CD1c-positive myeloid dendritic cell (primary cell): ENCODE measurements around the gene MTX3.

ENCODE experiments used
- DNase-seq: peaks from one replicate; pipeline ENCODE4 v3.0.0-alpha.2; 2016; ENCODE audit errors: extremely low spot score

MTX3 gene

DNA sequence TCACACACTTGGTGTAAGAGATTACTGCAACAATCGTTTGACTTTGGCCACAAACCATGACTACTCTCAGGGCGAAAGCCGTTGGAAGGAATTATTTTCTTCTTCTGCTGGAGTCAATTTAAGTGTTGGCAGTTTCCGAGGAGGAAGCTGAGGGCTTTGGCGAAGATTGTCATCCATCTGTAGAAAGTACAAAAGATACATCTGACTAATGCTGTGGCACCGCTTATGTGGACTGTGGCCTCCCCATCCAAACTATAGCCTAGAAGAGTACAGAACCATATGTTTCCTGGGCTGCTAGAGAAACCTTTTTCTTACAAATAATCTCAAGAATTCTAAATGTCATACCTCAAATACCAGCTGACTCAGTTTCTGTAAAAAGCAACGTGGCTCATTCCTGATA lies 7.4 kb downstream of the MTX3 start:
- no peak for DNase-seq

DNA sequence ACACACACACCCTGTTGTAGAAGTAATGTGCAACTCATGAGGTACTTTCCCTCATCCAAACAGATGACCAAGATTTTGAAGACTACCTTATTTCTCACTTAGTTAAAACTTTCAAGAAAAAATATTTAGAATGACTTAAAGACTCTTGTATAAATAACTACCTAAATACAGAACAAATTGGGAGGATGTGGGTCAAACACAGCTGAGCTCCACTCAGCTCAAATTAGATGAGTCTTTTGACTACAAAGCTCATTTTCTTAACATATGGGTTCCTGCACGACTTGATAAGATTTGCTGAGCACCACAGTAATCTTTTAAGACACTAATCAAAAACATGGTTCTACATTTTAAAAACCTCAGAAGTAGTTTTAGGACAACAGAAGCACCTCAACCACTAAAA lies 8.9 kb downstream of the MTX3 start:
- DNase-seq, result no peak

DNA sequence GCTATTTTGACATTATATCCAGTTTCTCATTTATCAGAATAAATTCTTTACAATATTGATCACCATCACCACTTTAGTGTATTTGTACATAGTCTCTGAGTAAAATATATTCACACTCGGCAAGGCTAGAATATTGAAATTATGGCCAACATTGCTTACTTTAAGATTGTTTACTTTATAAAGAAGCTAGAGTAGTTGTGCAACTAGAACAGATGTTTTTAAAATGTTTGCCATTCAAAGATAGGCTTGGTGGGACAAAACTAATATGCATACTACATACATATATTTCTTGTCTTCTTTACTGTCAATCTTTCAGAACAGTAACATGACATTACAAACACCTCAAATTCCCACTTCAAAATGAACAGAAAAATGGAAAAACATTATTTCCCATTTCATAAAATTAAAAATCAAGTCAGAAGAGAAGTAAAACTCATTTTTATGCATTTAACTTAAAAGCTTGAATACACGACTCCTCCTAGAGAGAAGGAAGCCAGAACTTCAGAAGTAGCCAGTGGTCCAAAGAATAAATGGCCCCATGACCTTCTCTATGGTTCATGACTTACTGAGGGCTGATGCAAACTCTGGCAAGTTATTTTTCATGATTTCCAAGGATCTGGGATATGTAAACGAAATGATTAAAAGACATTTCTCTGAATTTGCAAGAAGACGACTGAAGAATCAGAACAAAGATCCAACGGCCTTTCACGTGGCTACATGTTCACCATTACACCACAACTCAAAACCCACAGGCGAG lies 14.1 kb downstream of the MTX3 start:
- DNase-seq, result no peak

DNA sequence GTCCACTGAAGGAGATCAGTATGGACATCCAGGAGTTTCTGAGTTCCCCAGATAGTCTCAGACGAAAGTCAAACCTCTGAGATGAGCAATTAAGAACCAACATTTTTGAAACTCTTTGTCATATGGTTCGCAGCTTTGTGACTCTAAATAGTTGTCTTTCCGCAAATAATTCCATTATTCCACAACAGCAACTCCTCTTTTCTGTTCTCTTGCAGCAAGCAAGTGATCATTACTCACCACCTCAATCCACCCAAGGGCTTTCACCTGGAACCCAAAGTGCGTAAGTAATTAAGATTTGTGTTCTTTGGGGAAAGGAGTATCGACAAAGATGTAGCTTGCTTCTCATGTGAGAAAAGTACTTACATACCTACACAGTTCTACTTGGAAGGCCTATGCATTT lies 15.6 kb downstream of the MTX3 start:
- DNase-seq, result no peak

DNA sequence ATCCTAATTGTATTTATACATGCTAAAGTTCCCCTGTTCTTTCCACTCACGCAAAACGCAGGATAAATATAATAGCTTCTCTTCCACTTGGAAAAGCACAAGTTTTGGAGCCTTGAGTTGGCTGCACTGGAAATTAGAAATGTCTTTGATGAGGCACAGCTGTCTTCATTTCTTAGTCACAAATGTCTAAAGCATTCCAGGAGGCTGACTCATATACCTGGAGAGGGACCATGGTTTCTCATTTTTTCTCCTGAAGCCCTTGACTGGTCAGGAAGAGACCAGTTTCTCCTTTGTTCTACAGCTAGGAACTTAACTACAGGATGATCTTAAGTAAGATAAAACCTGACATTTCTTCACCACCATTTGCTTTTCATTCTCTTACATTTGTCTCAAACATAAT lies 16.2 kb downstream of the MTX3 start:
- no peak for DNase-seq

DNA sequence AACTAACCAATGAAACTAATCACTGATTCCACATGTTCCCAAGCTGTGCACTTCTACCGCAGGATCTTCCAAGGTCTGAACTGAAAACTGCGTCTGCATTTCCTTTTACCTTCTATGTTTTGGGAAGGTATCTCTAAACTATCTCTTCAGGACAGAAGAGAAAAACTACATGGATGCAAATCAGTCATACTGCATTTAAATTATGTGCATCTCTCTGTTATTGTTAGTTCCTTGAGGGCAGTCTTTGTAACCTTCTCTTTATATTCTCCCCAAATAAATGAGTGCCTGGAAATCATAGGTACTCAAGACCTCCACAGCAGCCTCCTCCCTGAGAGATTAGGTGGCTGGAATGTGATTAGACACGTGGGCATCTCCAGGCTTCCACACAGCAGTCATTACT lies 17.1 kb downstream of the MTX3 start:
- no peak for DNase-seq

DNA sequence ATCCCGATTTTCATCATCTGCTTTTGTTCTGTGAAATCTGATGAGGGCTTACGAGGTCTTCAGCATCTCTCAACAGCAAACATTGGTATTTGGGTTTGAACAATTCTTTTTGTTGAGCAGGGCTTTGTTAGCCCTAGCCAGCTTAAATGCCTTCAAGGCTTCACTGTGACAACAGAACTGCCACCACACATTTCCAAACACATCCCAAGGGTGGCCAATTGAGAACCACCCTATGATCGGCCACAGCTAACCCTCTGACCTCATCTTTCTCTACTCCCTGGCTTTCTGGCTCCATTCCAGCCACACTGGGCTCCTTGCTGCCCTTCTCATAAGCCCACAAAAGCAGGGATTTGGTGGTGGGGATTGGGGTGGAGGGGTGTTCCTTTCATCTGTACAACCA lies 17.6 kb downstream of the MTX3 start:
- no peak for DNase-seq

DNA sequence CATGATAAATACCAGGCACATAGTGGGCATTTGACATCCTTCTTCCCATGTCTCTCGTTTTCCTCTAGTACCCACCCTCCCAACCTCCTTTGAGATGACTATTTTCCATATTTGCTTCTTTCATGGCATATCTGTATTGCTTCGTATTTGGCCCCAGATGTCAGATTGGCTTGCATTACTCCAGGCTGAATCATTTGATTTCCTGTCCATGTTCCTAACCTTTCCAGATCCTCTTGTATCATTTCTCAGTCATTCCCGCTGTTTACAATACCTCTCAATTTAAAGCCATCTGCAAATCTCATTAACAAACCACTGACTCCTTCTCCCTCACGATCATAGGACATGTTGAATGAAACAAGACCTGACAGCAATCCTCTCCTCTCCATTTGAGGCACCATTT lies 19.9 kb downstream of the MTX3 start:
- no peak for DNase-seq

DNA sequence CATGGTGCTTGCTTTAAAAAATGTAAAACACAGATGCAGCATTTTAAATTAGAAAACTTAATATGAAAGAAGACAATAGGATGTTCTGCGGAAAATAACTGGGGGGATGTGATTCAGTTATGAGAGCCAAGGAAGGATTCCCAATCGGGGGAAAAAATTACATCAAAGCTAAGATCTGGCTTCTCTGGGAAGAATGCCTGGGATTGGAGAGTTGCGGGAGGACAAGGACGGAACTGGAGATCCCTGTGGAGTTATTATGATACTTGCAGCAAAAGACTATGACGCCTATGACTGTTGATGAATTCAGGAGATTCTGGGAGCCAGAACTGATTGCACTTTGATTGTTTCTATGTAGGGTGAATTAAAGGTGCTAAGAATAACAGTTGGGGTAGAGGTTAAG lies 24.6 kb downstream of the MTX3 start:
- no peak for DNase-seq

DNA sequence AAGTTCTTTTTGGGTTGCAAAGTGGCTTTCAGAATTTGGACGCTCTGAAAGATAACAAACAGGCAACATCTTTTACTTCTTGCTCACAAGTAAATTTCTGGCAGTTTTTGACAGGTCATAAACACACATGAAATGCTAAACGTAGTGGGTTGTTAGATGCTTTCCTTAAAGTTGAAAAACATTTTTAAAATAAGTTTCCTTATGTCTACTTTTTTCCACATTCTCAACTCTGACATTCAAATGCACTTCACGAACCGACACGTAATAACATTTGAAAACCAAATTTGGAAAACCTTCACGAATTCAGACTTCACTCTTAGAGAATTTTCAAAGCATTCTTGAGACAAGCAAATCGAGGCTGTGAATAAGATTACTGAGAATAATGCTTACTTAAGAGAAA lies 26.9 kb downstream of the MTX3 start:
- no peak for DNase-seq

DNA sequence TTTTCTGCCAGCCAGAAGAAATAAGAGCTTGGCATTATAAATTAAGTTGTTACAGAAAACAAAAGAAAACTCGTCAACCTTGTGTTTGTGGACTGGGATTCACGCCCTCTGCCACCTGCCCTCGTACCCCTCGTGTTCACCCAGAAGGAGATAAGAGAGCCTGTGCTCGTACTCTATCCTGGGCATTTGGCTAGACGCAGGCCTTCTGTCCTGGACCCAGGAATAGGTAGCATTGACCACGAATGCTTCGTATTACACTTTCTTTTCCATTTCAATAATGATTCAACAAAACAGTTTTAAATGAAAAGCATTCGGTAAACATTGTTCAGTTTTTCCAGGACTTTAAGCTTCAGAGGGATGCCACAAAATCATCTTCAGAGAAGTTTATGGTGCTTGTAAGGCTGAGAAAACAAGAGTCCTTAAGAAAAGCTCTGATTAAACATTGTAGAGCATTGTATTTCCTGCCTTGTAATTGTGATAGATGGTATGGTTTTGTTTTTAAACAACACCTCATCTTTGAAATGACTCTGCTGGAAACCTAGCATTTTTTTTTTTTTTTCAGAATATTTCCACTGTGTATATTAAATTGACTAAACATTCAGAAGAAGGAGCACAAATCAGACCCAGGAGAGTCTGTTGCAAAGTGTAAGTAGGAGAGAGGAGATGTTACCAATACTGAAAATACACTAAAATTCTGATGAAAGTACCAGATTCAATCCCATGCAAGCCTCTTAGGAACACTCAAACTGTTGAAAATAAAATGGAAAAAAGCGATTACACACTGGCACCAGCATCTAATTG lies 27.6 kb downstream of the MTX3 start:
- DNase-seq, result no peak

DNA sequence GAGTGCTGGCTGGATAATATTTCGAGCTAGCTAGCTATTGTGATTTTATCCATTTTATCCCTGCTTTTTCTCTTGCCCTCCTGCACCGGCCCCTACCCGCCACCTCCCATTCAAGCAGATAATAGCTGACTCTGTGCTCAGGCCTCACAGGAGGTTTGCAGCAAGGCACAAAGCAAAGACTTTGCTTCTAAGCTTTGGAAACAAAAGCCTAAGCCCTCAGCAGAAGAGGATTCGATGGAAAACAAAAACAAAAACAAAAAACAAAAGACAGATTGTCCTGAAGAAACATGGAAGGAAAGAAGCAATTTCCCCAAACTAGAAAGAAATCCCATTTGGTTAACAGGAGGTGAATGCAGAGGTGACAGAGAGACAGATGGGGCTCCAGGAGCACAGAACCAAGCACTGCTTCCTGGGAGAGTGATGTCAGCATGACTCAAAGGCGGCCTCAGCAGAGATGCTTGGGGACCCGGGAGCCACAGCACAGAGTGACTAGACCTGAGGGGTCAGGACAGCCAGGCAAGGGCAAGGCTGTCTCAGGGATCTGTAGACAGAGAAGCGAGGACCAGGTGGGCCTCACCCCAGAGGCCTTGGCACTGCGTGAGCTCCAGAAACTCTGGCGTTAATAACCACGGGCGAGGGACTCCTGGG lies 28.4 kb downstream of the MTX3 start:
- DNase-seq, result no peak

DNA sequence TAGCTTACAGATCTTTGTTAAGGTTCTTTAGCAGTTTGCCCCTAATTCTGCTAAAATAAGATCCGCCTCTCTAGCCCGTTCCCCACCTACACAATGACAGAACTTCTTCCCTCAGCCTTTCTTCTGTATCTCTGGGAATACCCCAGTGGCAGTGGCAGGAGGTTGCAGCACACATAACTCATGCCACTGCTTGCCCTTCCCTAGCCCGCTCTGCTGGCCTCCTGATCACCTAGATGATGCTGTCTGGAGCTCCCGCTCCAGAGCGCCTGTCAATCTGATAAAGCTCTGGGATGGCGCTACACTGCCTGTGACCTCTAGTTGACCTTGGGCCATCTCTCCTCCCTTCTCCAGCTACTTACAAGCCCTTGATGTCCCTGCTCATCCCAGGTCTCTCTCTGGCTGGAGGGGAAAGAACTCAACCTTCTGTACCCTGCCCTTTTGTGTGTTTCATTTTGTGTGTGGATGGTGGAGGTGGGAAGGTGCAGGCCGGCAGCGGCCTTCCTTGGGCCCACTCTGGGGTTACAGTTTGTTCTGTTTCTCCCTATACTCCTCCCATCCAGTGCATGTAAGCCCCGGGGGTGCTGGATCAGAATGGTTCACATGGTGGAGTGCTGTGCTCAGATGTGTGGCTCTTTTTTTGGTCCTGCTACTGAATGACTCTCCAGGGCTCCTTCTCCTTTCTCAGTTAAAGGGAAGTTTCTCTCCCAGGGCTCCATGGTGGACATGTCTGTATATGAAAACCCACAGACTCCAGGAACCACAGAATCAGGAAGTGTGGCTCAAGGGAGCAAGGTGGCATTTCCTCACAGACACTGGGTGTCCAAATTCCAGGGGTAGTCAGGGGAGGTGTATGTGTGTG lies 29.1 kb downstream of the MTX3 start:
- peak; percentile 77 for DNase-seq

DNA sequence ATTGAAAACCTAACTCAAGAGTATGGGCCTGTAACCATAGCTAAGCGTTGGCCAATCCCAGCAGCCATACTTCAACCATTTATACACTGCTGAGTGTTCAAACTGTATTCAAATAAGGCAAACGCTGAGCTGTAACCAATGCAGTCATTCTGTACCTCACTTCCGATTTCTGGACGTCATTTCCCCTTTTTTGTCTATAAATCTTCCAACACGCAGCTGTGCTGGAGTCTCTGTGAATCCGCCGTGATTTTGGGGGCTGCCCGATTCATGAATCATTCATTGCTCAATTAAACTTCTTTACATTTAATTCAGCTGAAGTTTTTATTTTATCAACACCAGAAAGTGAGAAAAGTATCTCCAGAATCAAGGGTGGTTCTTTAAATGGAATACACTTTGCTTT lies 31.7 kb downstream of the MTX3 start:
- peak; percentile 10 for DNase-seq

DNA sequence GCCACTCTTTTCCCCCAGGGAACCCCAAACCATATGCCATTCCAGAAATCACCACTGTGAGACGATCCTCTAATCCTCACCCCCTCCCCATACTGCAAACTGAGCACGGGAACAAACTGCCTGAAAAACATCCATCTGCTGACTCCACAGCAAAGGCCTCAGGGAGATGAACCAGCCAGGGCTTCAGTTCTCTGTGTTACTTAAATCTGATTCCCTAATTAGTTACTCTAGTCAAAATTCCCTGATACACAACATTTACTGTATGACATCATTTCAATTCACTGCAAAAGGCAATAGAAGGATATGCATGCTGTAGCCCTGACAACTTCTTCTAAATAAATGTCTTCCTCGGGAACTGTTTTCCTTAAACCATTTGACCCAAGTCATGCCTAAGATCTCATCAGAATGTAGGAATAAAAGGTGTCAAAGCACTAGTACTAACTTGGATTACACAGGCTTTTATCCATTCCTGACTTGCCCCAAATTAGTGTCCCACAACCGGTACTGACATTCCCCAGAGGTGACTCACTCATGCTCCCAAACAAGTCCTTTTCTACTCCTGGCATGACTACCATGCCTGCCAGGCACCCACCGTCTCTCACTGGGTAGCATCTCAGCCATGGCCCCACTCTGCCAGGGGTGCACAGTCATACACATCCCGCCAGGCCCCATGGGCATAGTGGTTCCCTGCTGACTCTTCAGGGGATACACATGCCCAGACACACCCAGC lies 35.0 kb downstream of the MTX3 start:
- DNase-seq, result no peak

DNA sequence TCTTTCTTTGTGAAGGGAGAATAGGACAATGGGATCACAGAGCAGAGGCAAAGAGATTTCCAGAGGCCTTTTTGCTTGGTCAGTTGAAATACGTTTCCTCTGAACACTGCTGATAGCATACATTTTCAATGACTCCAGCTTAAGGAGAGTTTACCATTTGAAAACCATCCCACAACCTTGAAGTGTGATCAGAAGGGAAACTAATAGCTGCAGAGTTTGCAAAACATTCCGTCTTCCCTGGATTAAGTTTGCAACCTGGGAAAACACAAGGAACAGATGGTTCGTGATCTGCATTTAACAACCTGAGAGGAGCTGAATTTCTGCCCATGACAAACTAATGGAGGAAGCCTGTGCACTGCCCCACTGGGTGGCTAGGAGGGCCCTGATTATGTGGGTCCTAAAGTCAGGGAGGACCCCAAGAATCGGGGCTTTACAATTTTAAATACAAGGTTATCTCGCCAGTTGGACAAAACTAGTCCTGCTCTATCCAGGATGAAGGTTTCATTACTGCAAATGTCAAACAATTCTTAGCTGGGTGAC lies 35.6 kb downstream of the MTX3 start:
- DNase-seq, result no peak

DNA sequence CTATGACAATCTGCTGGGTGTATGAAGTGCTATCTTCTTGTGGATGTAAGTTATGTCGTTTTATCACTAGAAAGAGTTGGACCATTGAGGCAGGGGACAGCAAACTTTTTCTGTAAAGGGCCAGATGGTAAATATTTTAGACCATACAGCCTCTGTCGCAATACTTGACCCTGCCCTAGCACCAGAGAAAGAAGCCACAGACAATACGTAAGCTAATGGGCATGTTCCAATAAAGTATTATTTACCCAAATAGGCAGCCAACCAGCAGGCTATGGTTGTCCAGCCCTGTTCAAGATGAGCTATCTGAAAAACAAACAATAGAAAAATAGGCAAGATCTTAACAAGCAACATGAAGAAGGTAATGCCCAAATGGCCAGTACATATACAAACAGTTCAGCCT lies 36.4 kb downstream of the MTX3 start:
- no peak for DNase-seq

DNA sequence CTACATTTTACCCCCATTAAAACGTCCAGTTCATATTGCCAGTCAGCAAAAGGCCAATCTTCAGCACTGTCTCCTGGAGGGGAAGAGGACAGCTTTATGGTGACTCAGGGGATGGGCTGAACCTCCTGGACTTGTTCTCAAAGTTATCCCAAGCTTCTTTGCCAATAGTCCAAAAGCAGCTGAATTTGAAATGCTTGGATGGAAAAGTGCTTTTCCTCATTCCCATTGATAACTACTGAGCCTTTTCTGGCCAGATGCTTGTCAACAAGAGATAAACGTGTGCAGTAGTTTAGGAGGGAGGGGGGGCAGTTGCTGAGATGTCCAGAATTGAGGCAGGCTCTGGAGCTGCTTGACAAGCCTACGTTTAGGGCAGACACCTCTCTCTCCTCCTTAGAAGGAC lies 43.5 kb downstream of the MTX3 start:
- no peak for DNase-seq

DNA sequence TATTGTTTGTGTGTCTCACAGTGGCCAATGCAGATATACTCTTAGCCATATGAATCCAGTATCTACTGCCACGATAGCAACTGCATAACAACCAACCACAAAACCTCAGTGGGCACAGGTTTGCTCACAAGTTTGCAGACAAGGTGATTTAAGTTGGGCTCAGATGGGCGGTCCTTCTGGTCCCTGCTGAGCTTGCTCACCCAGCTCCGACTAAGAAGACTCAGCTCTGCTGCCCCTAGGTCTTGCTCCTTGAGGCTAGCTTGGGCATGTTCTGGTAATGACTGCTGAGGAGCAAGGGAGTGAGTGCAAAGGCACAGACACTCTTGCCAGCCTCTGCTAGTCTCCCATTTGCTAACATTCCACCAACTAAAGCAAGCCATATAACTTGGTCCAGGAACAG lies 52.6 kb downstream of the MTX3 start:
- no peak for DNase-seq

DNA sequence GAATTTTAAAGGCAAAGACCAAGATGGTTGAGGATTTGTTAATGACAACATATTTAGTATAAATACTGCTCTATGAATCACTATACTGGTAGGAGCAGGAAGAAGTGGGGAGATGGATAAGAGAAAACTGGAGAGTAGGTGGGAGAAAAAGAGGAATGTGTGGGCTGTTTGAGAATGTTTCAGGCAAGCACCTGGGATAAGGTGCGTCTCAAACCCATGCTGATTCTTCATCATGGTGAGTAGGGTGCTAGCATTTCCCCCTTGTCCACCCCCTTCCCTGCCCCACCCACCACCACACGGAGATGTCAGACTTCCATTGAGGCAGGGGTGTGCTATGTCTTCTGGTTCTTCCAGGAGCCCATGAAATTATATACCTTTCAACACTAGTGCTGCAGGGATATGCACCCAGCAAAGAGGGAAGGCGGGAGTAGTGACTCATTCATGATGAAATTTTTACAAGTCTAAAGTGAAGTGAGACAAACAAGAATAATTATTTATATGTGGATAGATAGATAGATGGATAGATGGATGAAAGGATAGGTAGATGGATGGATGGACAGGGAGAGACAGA lies 54.3 kb downstream of the MTX3 start:
- DNase-seq, result no peak
